HepG2 (cell line): ENCODE data around the gene MSRB2. TPM values are rescaled to one million over a fixed set of nuclear protein-coding genes. Genes with fewer than 3 reads are reported as not detected.

Source experiments
- FLYWCH1 ChIP-seq: sonication (generic); formaldehyde crosslinking; IDR thresholded peaks from 2 replicates; pipeline ENCODE4 v1.8.1; 2023; ENCODE audit warnings: mild to moderate bottlenecking, missing genetic modification reagents
- HNRNPK ChIP-seq: fragments of 200-400 bp; formaldehyde crosslinking; IDR thresholded peaks from 2 replicates; pipeline ENCODE4 v1.6.1; 2018; ENCODE audit warnings: low read length, low read depth, moderate library complexity, mild to moderate bottlenecking; ENCODE audit not compliant: poor library complexity, severe bottlenecking
- HNRNPLL ChIP-seq: fragments of 200-400 bp; formaldehyde crosslinking; IDR thresholded peaks from 2 replicates; pipeline ENCODE4 v1.6.1; 2017; ENCODE audit warnings: mild to moderate bottlenecking, low read depth, low read length; ENCODE audit not compliant: poor library complexity, severe bottlenecking
- IRX3 ChIP-seq: sonication (generic); formaldehyde crosslinking; IDR thresholded peaks from 2 replicates; pipeline ENCODE4 v1.8.1; 2023; ENCODE audit warnings: mild to moderate bottlenecking, low read depth, missing genetic modification reagents, borderline replicate concordance
- ISX ChIP-seq: sonication (generic); formaldehyde crosslinking; conservative IDR thresholded peaks from 2 replicates; pipeline ENCODE4 v1.5.0; 2020; ENCODE audit warnings: missing genetic modification reagents
- NR2F1 ChIP-seq, 2 experiments: fragments of 450-650 bp in 1 of 2; formaldehyde crosslinking in 1 of 2; IDR thresholded peaks; 2 replicates each; pipeline versions ENCODE4 v1.5.0 to v1.6.1; 2016 to 2020; ENCODE audit warnings: mild to moderate bottlenecking in 1 of 2, missing compliant biosample characterization in 1 of 2, missing genetic modification reagents in 1 of 2, moderate library complexity in 1 of 2
- PTBP1 ChIP-seq: fragments of 200-400 bp; formaldehyde crosslinking; IDR thresholded peaks from 2 replicates; pipeline ENCODE4 v1.6.1; 2018; ENCODE audit warnings: low read length, low read depth; ENCODE audit not compliant: poor library complexity, severe bottlenecking
- RFXAP ChIP-seq: sonication (generic); formaldehyde crosslinking; IDR thresholded peaks from 2 replicates; pipeline ENCODE4 v1.4.0; 2020; ENCODE audit warnings: missing genetic modification reagents, borderline replicate concordance
- ZBTB20 ChIP-seq: sonication (generic); formaldehyde crosslinking; IDR thresholded peaks from 2 replicates; pipeline ENCODE4 v1.8.1; 2023; ENCODE audit warnings: missing genetic modification reagents, low read depth, mild to moderate bottlenecking, borderline replicate concordance
- ZFP82 ChIP-seq: sonication (generic); formaldehyde crosslinking; IDR thresholded peaks from 2 replicates; pipeline ENCODE4 v1.5.1; 2020; ENCODE audit warnings: mild to moderate bottlenecking, missing genetic modification reagents, borderline replicate concordance
- ZNF276 ChIP-seq: sonication (generic); formaldehyde crosslinking; IDR thresholded peaks from 2 replicates; pipeline ENCODE4 v1.4.0; 2020; ENCODE audit warnings: mild to moderate bottlenecking, low read depth, missing genetic modification reagents
- ZNF512B ChIP-seq: sonication (generic); formaldehyde crosslinking; IDR thresholded peaks from 2 replicates; pipeline ENCODE4 v1.5.1; 2020; ENCODE audit warnings: missing genetic modification reagents, mild to moderate bottlenecking, borderline replicate concordance
- ZNF558 ChIP-seq: sonication (generic); formaldehyde crosslinking; IDR thresholded peaks from 2 replicates; pipeline ENCODE4 v1.9.0; 2022; ENCODE audit warnings: mild to moderate bottlenecking, missing genetic modification reagents, borderline replicate concordance
- ZNF619 ChIP-seq: sonication (generic); formaldehyde crosslinking; IDR thresholded peaks from 2 replicates; pipeline ENCODE4 v1.4.0; 2020; ENCODE audit warnings: mild to moderate bottlenecking, missing genetic modification reagents
- ZNF629 ChIP-seq: sonication (generic); formaldehyde crosslinking; conservative IDR thresholded peaks from 2 replicates; pipeline ENCODE4 v1.5.0; 2020; ENCODE audit warnings: missing genetic modification reagents
- ZNF713 ChIP-seq: sonication (generic); formaldehyde crosslinking; IDR thresholded peaks from 2 replicates; pipeline ENCODE4 v1.4.0; 2020; ENCODE audit warnings: mild to moderate bottlenecking, missing genetic modification reagents
- ZNF749 ChIP-seq: sonication (generic); formaldehyde crosslinking; IDR thresholded peaks from 2 replicates; pipeline ENCODE4 v1.8.0; 2022; ENCODE audit warnings: mild to moderate bottlenecking, missing genetic modification reagents, moderate library complexity, borderline replicate concordance
- polyA plus RNA-seq, 8 experiments: library from polyadenylated mRNA; depleted of rRNA in 3 of 8; stranded (reverse) in 7 of 8; unstranded in 1 of 8; fragments of >200 nt; fragmentation: Illumina TruSeq in 4 of 8; extraction: Trizol in 4 of 8; gene quantifications; 2 replicates each; pipeline versions ENCODE4 v1.2.1 to v1.2.3, GENCODE V29; 2011 to 2016; ENCODE audit warnings: low read depth in 4 of 8, missing spikeins in 1 of 8, mixed read lengths in 1 of 8; ENCODE audit not compliant: insufficient read depth in 1 of 8
- total RNA-seq, 5 experiments: library from RNA; depleted of rRNA; stranded (reverse); fragments of >200 nt; fragmentation: Illumina TruSeq; extraction: Trizol; gene quantifications; 2 replicates each; pipeline ENCODE4 v1.2.3, GENCODE V29; 2016; ENCODE audit warnings: low read depth in 1 of 5
- TF ChIP-seq, protein P1 (sequence below), 2 experiments: sonication (generic) in 1 of 2; formaldehyde crosslinking in 1 of 2; IDR thresholded peaks; 2 replicates each; pipeline versions ENCODE4 v1.4.0 to v1.6.1; 2018 to 2020; ENCODE audit warnings: missing genetic modification reagents in 2 of 2, borderline replicate concordance in 1 of 2, low read depth in 1 of 2, mild to moderate bottlenecking in 1 of 2, missing biosample characterization in 1 of 2
- TF ChIP-seq, protein P2 (sequence below): IDR thresholded peaks from 2 replicates; pipeline ENCODE4 v1.6.1; 2016
- TF ChIP-seq, protein P3 (sequence below): sonication (generic); formaldehyde crosslinking; IDR thresholded peaks from 2 replicates; pipeline ENCODE4 v1.4.0; 2020; ENCODE audit warnings: missing genetic modification reagents

The MSRB2 gene
- total and polyA plus RNA-seq, 2 of the 13 experiments (the other 11 are each of a cell fraction or from before 2014, with no cell fraction given) = 8.3 to 22.1 TPM

- TF ChIP-seq FLYWCH1 (CRISPR knock-in tag) (no peak), HNRNPLL (no peak), IRX3 (CRISPR knock-in tag) (no peak), ZNF276 (CRISPR knock-in tag) (no peak), ZNF619 (CRISPR knock-in tag) (no peak), ZFP82 (CRISPR knock-in tag) (no peak), ISX (CRISPR knock-in tag) (no peak), HNRNPK (no peak), RFXAP (CRISPR knock-in tag) (no peak), PTBP1 (no peak), ZNF629 (CRISPR knock-in tag) (no peak), ZNF713 (CRISPR knock-in tag) (no peak), ZNF558 (CRISPR knock-in tag) (peak; percentile 54; the same call in 1 of the 2 replicates), NR2F1 (CRISPR knock-in tag; IDR thresholded peaks at IDR 0.05) (no peak), ZBTB20 (CRISPR knock-in tag) (no peak), ZNF512B (CRISPR knock-in tag) (no peak), ZNF749 (CRISPR knock-in tag) (no peak)
- TF ChIP-seq, protein P1, sequence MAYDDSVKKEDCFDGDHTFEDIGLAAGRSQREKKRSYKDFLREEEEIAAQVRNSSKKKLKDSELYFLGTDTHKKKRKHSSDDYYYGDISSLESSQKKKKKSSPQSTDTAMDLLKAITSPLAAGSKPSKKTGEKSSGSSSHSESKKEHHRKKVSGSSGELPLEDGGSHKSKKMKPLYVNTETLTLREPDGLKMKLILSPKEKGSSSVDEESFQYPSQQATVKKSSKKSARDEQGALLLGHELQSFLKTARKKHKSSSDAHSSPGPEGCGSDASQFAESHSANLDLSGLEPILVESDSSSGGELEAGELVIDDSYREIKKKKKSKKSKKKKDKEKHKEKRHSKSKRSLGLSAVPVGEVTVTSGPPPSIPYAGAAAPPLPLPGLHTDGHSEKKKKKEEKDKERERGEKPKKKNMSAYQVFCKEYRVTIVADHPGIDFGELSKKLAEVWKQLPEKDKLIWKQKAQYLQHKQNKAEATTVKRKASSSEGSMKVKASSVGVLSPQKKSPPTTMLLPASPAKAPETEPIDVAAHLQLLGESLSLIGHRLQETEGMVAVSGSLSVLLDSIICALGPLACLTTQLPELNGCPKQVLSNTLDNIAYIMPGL (CRISPR knock-in tag; IDR thresholded peaks at IDR 0.05; ENCODE audit: borderline replicate concordance in 1 of 2, low read depth in 1 of 2) = no peak
- TF ChIP-seq, protein P2, sequence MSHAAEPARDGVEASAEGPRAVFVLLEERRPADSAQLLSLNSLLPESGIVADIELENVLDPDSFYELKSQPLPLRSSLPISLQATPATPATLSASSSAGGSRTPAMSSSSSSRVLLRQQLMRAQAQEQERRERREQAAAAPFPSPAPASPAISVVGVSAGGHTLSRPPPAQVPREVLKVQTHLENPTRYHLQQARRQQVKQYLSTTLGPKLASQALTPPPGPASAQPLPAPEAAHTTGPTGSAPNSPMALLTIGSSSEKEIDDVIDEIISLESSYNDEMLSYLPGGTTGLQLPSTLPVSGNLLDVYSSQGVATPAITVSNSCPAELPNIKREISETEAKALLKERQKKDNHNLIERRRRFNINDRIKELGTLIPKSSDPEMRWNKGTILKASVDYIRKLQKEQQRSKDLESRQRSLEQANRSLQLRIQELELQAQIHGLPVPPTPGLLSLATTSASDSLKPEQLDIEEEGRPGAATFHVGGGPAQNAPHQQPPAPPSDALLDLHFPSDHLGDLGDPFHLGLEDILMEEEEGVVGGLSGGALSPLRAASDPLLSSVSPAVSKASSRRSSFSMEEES (CRISPR knock-in tag) = 0 out of 2 replicates have a peak, but pooled peaks have one; percentile 41
- TF ChIP-seq, protein P3, sequence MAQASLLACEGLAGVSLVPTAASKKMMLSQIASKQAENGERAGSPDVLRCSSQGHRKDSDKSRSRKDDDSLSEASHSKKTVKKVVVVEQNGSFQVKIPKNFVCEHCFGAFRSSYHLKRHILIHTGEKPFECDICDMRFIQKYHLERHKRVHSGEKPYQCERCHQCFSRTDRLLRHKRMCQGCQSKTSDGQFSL = no peak
These were observed 76.0 kb downstream of the MSRB2 start (continued) for GRCh38 chr10:23171232-23171876.
